Vagina (tissue), 2 donors: Measurements from ENCODE around the gene RASA2.

ENCODE experiments used
- CTCF ChIP-seq, 3 experiments: fragments of 450-650 bp in 2 of 3; fragments of 200-600 bp in 1 of 3; sonication (generic) in 1 of 3; IDR thresholded peaks; one replicate each; pipeline ENCODE4 v1.5.1; 2017 to 2019; ENCODE audit warnings: antibody characterized with exemption in 3 of 3, mild to moderate bottlenecking in 2 of 3, moderate library complexity in 2 of 3
- POLR2A ChIP-seq, 2 donors: fragments of 450-650 bp; IDR thresholded peaks; one replicate each; pipeline ENCODE4 v1.6.1; 2017; ENCODE audit warnings: antibody characterized with exemption in 2 of 2, mild to moderate bottlenecking in 2 of 2, moderate library complexity in 2 of 2
- POLR2AphosphoS5 ChIP-seq, 2 donors: sonication (generic); formaldehyde crosslinking; IDR thresholded peaks; one replicate each; pipeline ENCODE4 v1.9.0; 2017; ENCODE audit warnings: antibody characterized with exemption in 2 of 2, mild to moderate bottlenecking in 2 of 2, low read depth in 1 of 2; ENCODE audit not compliant: insufficient read depth in 1 of 2

- no peak for TF ChIP-seq CTCF (IDR thresholded peaks at IDR 0.05)
- no peak for TF ChIP-seq POLR2A (IDR thresholded peaks at IDR 0.05)
- TF ChIP-seq POLR2AphosphoS5 (IDR thresholded peaks at IDR 0.05; ENCODE audit: insufficient read depth in 1 of 2, low read depth in 1 of 2), result no peak
These were observed 27.6 kb downstream of the RASA2 start for GRCh38 chr3:141514382-141514781.
